Lower leg skin (tissue), 4 donors: ENCODE results near the gene NCKAP5. TPM values are rescaled to one million over a fixed set of nuclear protein-coding genes. Genes with fewer than 3 reads are reported as not detected.

ENCODE experiments used
- DNase-seq, 2 donors: peaks; one replicate each; pipeline ENCODE4 v3.0.0-alpha.2; 2019; ENCODE audit warnings: low spot score in 2 of 2
- H3K4me3 ChIP-seq: fragments of 200-600 bp; sonication (generic); 2 replicates; pipeline ENCODE4 v1.5.1; 2017; ENCODE audit warnings: mild to moderate bottlenecking, low read depth; ENCODE audit not compliant: poor library complexity, severe bottlenecking
- CTCF ChIP-seq, 3 donors: fragments of 450-650 bp; IDR thresholded peaks; one replicate each; pipeline ENCODE4 v1.5.1; 2016; ENCODE audit warnings: antibody characterized with exemption in 3 of 3, mild to moderate bottlenecking in 3 of 3, moderate library complexity in 2 of 3
- POLR2A ChIP-seq, 2 donors: fragments of 450-650 bp; IDR thresholded peaks; one replicate each; pipeline ENCODE4 v1.6.1; 2016 to 2017; ENCODE audit warnings: antibody characterized with exemption in 2 of 2, mild to moderate bottlenecking in 1 of 2, moderate library complexity in 1 of 2
- WGBS, 2 donors: methylation state at CpG; one replicate each; pipeline ENCODE4 v1.1.5; 2018; 5-methylcytosine and 5-hydroxymethylcytosine counted together
- intact Hi-C: fragments of 100-400 bp; cut with DNase I; formaldehyde crosslinking; loops from one replicate; pipeline ENCODE4 v1.15.0; 2023; ENCODE audit warnings: low total_unique reads
- total RNA-seq, 4 donors: library from RNA; depleted of rRNA; stranded (reverse); fragments of >200 nt; gene quantifications; one replicate each; pipeline ENCODE4 v1.1.0, GENCODE V29; 2016

Gene NCKAP5
- total RNA-seq, 4 donors from 2014 or later, result 2.0 to 5.1 (median 3.6) TPM

DNA sequence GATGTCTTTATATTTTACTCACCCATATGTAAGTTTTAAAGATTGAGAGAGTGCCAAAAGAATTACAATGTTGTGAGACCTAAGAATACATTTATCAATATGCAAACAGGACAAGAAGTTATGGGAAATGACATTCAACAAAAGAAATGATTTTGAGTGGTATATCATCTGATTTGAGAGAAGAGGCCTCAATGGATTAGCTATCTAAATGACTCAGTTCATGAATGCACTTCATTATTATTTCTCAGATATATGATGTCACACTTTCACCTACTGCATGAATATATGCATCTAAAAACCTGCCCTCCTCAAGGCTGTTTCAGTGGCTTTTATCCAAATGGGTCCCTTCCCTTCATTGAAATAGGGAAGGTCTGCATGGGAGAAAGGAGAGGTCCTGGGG lies 769.9 kb downstream of the NCKAP5 start:
- H3K4me3 ChIP-seq, result no peak overlapping the region
- intact Hi-C loops, result no loop called here
- no peak for TF ChIP-seq POLR2A (IDR thresholded peaks at IDR 0.05)
- TF ChIP-seq CTCF (IDR thresholded peaks at IDR 0.05), result no peak
- no peak for DNase-seq

GRCh38 chr2:132797556-132797955 lies 770.7 kb downstream of the NCKAP5 start:
- H3K4me3 ChIP-seq, result no peak overlapping the region
- 75 to 88% methylated on average over 3 of the region's 3 CpGs for WGBS, 2 donors
- intact Hi-C loops, result no loop called here
- TF ChIP-seq CTCF (IDR thresholded peaks at IDR 0.05) (no peak), POLR2A (IDR thresholded peaks at IDR 0.05) (no peak)
- DNase-seq, result no peak

- WGBS, 2 donors, result 66 to 71% methylated on average over 3 of the region's 3 CpGs
- DNase-seq, result no peak
- TF ChIP-seq CTCF (IDR thresholded peaks at IDR 0.05), result no peak
- intact Hi-C loops, result no loop called here
- H3K4me3 ChIP-seq, result no peak overlapping the region
Observed at GRCh38 chr2:132797071-132797470, 771.2 kb downstream of the NCKAP5 start.

DNA sequence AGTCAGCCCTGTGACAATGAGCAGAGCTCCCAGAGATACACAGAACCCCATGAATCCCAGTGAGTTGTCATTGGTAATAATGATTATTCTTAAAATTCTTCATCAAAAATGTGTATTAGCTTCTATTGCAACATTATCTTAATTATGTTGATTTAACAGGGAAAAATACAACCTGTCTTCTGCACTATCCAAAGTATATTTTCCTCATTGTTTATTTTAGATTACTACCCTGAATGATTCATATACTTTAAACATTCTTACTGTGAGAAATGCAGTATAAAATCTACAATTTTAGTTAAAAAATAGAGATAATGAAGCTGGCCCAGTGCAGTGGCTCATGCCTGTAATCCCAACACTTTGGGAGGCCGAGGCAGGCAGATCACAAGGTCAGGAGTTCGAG lies 773.0 kb downstream of the NCKAP5 start:
- DNase-seq, result no peak
- no peak overlapping the region for H3K4me3 ChIP-seq
- intact Hi-C loops, result no loop called here
- WGBS, 2 donors, result 88 to 96% methylated on average over 2 of the region's 2 CpGs
- TF ChIP-seq CTCF (IDR thresholded peaks at IDR 0.05) (no peak), POLR2A (IDR thresholded peaks at IDR 0.05) (no peak)

DNA sequence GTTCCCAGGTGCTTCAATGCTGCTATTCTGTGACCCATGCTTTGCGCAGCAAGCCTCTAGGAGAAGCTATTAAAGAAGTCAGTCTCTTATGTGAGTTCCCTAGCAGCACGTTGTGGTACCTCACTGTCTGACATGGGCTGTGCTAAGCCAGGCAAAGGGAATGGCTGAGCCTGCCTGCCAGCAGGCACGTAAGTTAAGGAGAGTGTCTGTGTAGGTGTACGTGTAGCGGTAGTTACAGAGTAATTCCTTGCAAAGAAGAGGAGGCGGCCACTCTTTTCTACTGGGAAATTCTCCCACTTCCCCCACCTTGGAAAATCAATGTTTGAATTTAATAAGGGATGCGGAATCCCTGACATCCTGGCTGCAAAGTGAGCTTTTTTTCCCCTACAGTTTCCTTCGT lies 774.7 kb downstream of the NCKAP5 start:
- intact Hi-C loops, result no loop called here
- TF ChIP-seq CTCF (IDR thresholded peaks at IDR 0.05) (no peak), POLR2A (IDR thresholded peaks at IDR 0.05) (no peak)
- 91% methylated on average over 8 of the region's 8 CpGs for WGBS, 2 donors
- no peak for DNase-seq
- no peak overlapping the region for H3K4me3 ChIP-seq

GRCh38 chr2:132790207-132790785 lies 778.0 kb downstream of the NCKAP5 start:
- no peak overlapping the region for H3K4me3 ChIP-seq
- 65 to 67% methylated on average over 4 of the region's 4 CpGs for WGBS, 2 donors
- intact Hi-C loops, result no loop called here
- no peak for DNase-seq
- TF ChIP-seq POLR2A (IDR thresholded peaks at IDR 0.05) (no peak), CTCF (IDR thresholded peaks at IDR 0.05) (no peak)
